ENCODE measurements around the gene MUSTN1.

DNA sequence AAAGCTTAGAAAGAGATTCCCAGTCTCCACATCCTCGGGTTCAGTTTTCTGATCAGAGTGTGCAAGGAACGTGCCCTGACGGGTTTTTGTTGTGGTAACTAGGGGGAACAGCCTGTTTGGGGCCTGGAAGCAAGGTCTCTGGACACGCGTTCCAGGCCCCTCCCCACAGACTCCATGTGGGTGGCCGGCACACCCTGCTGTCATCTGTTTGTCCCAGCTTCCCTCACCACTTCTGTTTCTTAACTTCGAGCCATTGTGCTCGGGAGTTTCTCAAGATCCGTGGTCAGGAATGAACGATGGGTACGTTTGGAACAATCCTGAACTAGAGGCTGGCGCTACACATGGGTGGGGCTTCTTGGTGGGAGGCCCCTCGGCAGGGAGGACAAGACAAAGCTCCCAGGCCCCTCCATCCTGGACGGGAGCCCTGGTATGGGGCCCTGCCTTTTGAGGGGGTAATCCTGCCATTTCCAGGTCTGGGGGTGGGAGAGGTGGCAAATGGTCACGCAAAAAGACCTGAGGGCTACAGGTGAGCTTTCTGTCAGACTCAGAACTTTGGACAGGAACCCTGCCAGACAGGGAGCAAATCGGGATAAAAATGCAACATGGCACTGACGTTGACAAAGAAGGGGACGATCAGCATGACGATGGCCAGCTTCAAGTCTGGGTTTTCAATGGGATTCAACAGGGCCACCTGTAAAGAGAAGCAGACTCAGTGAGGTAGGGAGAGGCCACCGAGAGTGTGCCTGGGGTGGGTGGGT, 8.5 kb upstream of the MUSTN1 start:
- TF ChIP-seq, protein P1, sequence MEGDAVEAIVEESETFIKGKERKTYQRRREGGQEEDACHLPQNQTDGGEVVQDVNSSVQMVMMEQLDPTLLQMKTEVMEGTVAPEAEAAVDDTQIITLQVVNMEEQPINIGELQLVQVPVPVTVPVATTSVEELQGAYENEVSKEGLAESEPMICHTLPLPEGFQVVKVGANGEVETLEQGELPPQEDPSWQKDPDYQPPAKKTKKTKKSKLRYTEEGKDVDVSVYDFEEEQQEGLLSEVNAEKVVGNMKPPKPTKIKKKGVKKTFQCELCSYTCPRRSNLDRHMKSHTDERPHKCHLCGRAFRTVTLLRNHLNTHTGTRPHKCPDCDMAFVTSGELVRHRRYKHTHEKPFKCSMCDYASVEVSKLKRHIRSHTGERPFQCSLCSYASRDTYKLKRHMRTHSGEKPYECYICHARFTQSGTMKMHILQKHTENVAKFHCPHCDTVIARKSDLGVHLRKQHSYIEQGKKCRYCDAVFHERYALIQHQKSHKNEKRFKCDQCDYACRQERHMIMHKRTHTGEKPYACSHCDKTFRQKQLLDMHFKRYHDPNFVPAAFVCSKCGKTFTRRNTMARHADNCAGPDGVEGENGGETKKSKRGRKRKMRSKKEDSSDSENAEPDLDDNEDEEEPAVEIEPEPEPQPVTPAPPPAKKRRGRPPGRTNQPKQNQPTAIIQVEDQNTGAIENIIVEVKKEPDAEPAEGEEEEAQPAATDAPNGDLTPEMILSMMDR (conservative IDR thresholded peaks at IDR 0.05 in 1 of 2, IDR thresholded peaks at IDR 0.05 in 1 of 2; ENCODE audit: extremely low read depth in 1 of 2, insufficient read depth in 1 of 2, low read depth in 1 of 2, low read length in 2 of 2) = no peak
- TF ChIP-seq EZH2 (IDR thresholded peaks at IDR 0.05; ENCODE audit: borderline replicate concordance, low read length) = no peak

Data from mammary epithelial cell (primary cell).